Tibial nerve (tissue), 4 donors: ENCODE data around the gene ALG14. TPM values are rescaled to one million over a fixed set of nuclear protein-coding genes. Genes with fewer than 3 reads are reported as not detected.

Source experiments
- DNase-seq, 2 donors: peaks; one replicate each; pipeline ENCODE4 v3.0.0-alpha.2; 2019; ENCODE audit warnings: low spot score in 2 of 2
- H3K27ac ChIP-seq, 4 donors: fragments of 200-600 bp; sonication (generic) in 3 of 4; one replicate each; pipeline ENCODE4 v1.5.1; 2017 to 2019; ENCODE audit warnings: mild to moderate bottlenecking in 1 of 4
- H3K27me3 ChIP-seq, 2 donors: fragments of 200-600 bp; sonication (generic) in 1 of 2; one replicate each; pipeline versions ENCODE4 v1.5.1 to v1.6.0; 2017 to 2019
- H3K36me3 ChIP-seq, 3 donors: fragments of 200-600 bp; sonication (generic); one replicate each; pipeline ENCODE4 v1.5.1; 2018 to 2019
- H3K4me1 ChIP-seq, 4 donors: fragments of 200-600 bp; sonication (generic) in 3 of 4; one replicate each; pipeline ENCODE4 v1.5.1; 2017 to 2019
- H3K4me3 ChIP-seq, 4 donors: fragments of 200-600 bp; sonication (generic) in 3 of 4; one replicate each; pipeline ENCODE4 v1.5.1; 2017 to 2019; ENCODE audit warnings: mild to moderate bottlenecking in 1 of 4, moderate library complexity in 1 of 4
- H3K9me3 ChIP-seq, 4 donors: fragments of 200-600 bp; sonication (generic) in 3 of 4; one replicate each; pipeline ENCODE4 v1.5.1; 2017 to 2019
- CTCF ChIP-seq, 5 experiments: fragments of 200-600 bp in 3 of 5; fragments of 450-650 bp in 2 of 5; sonication (generic) in 3 of 5; IDR thresholded peaks; one replicate each; pipeline ENCODE4 v1.5.1; 2016 to 2019; ENCODE audit warnings: antibody characterized with exemption in 5 of 5, mild to moderate bottlenecking in 3 of 5, moderate library complexity in 2 of 5
- EP300 ChIP-seq, 2 donors: sonication (generic); formaldehyde crosslinking; IDR thresholded peaks; one replicate each; pipeline ENCODE4 v1.6.1; 2017; ENCODE audit warnings: antibody characterized with exemption in 2 of 2, mild to moderate bottlenecking in 1 of 2
- POLR2A ChIP-seq, 2 donors: fragments of 450-650 bp; IDR thresholded peaks; one replicate each; pipeline ENCODE4 v1.6.1; 2017; ENCODE audit warnings: antibody characterized with exemption in 2 of 2, mild to moderate bottlenecking in 2 of 2, moderate library complexity in 2 of 2
- WGBS, 2 donors: methylation state at CpG; one replicate each; pipeline ENCODE4 v1.1.5; 2018; 5-methylcytosine and 5-hydroxymethylcytosine counted together
- total RNA-seq, 4 donors: library from RNA; depleted of rRNA; stranded (reverse); fragments of >200 nt; gene quantifications; one replicate each; pipeline ENCODE4 v1.1.0, GENCODE V29; 2016

The ALG14 gene
- total RNA-seq, 4 donors from 2014 or later = 1.1 to 1.6 (median 1.5) TPM

- Histone ChIP-seq H3K4me3 (no peak overlapping the region), H3K4me1 (peaks cover 0 to 16% (median 3%) of the 10 kb centered on the region in 4 donors), H3K27me3 (no peaks in the 10 kb centered on the region), H3K36me3 (no peaks in the 10 kb centered on the region), H3K9me3 (no peaks in the 10 kb centered on the region), H3K27ac (no peak overlapping the region)
- 82 to 84% methylated on average over 5 of the region's 5 CpGs for WGBS, 2 donors
- TF ChIP-seq POLR2A (IDR thresholded peaks at IDR 0.05) = no peak
- no peak for TF ChIP-seq CTCF (IDR thresholded peaks at IDR 0.05)
- TF ChIP-seq EP300 (IDR thresholded peaks at IDR 0.05) = no peak
- no peak for DNase-seq
Measured at GRCh38 chr1:94992161-94992560, 80.6 kb downstream of the ALG14 start.

- Histone ChIP-seq H3K9me3 (no peaks in the 10 kb centered on the region), H3K4me3 (no peak overlapping the region), H3K36me3 (no peaks in the 10 kb centered on the region), H3K27ac (no peak overlapping the region), H3K27me3 (no peaks in the 10 kb centered on the region), H3K4me1 (peaks cover 0 to 20% (median 4%) of the 10 kb centered on the region in 4 donors)
- 85 to 90% methylated on average over 6 of the region's 6 CpGs for WGBS, 2 donors
- TF ChIP-seq EP300 (IDR thresholded peaks at IDR 0.05) (no peak), POLR2A (IDR thresholded peaks at IDR 0.05) (no peak), CTCF (IDR thresholded peaks at IDR 0.05) (no peak)
- no peak for DNase-seq
Measured at GRCh38 chr1:94989911-94990473, 82.8 kb downstream of the ALG14 start.

- H3K27ac ChIP-seq = no peak overlapping the region
- no peak for DNase-seq
- WGBS, 2 donors = 67 to 71% methylated on average over 1 of the region's 1 CpG
- no peaks in the 10 kb centered on the region for H3K27me3 ChIP-seq
- H3K36me3 ChIP-seq = no peaks in the 10 kb centered on the region
- TF ChIP-seq POLR2A (IDR thresholded peaks at IDR 0.05) (no peak), CTCF (IDR thresholded peaks at IDR 0.05) (no peak), EP300 (IDR thresholded peaks at IDR 0.05) (no peak)
- no peak overlapping the region for H3K4me3 ChIP-seq
- H3K9me3 ChIP-seq = no peaks in the 10 kb centered on the region
- H3K4me1 ChIP-seq = peaks cover 0 to 17% (median 2%) of the 10 kb centered on the region in 4 donors
Measured at GRCh38 chr1:94989398-94989797, 83.4 kb downstream of the ALG14 start.

- H3K9me3 ChIP-seq = no peaks in the 10 kb centered on the region
- H3K27me3 ChIP-seq = no peaks in the 10 kb centered on the region
- no peak for DNase-seq
- no peak overlapping the region for H3K27ac ChIP-seq
- no peak overlapping the region for H3K4me3 ChIP-seq
- H3K36me3 ChIP-seq = no peaks in the 10 kb centered on the region
- peaks cover 0 to 15% (median 4%) of the 10 kb centered on the region in 4 donors for H3K4me1 ChIP-seq
- TF ChIP-seq CTCF (IDR thresholded peaks at IDR 0.05) = no peak
- no peak for TF ChIP-seq POLR2A (IDR thresholded peaks at IDR 0.05)
- TF ChIP-seq EP300 (IDR thresholded peaks at IDR 0.05) = no peak
Measured at GRCh38 chr1:94988356-94988755, 84.4 kb downstream of the ALG14 start.

GRCh38 chr1:94986783-94987182, 86.0 kb downstream of the ALG14 start:
- Histone ChIP-seq H3K27ac (no peak overlapping the region), H3K4me1 (peaks cover 0 to 22% (median 4%) of the 10 kb centered on the region in 4 donors), H3K36me3 (no peaks in the 10 kb centered on the region), H3K9me3 (no peaks in the 10 kb centered on the region), H3K4me3 (no peak overlapping the region), H3K27me3 (no peaks in the 10 kb centered on the region)
- 97 to 99% methylated on average over 6 of the region's 6 CpGs for WGBS, 2 donors
- no peak for DNase-seq
- TF ChIP-seq POLR2A (IDR thresholded peaks at IDR 0.05) = no peak
- no peak for TF ChIP-seq CTCF (IDR thresholded peaks at IDR 0.05)
- no peak for TF ChIP-seq EP300 (IDR thresholded peaks at IDR 0.05)
